GM12878 (cell line): ENCODE measurements around the gene BTK. TPM values are rescaled to one million over a fixed set of nuclear protein-coding genes. Genes with fewer than 3 reads are reported as not detected.

Source experiments
- CEBPZ ChIP-seq: fragments of 150-350 bp; IDR thresholded peaks from 2 replicates; pipeline ENCODE4 v1.6.1; 2016; ENCODE audit warnings: low read depth, low read length
- CUX1 ChIP-seq: IDR thresholded peaks from 2 replicates; pipeline ENCODE4 v1.6.1; 2012; ENCODE audit warnings: improper control_type of control experiment, low read depth, low read length; ENCODE audit not compliant: insufficient replicate concordance
- NKRF ChIP-seq: fragments of 450-650 bp; conservative IDR thresholded peaks from 2 replicates; pipeline ENCODE4 v1.6.1; 2017; ENCODE audit warnings: mild to moderate bottlenecking, moderate library complexity
- PAX5 ChIP-seq: IDR thresholded peaks from 2 replicates; pipeline ENCODE4 v1.6.1; 2011; ENCODE audit warnings: low read depth, low read length, borderline replicate concordance
- polyA plus RNA-seq, 11 experiments: library from polyadenylated mRNA; depleted of rRNA in 4 of 11; unstranded in 6 of 11; stranded (reverse) in 5 of 11; fragments of >200 nt; fragmentation: Nextera tagmentation in 4 of 11; fragmentation: Illumina TruSeq in 1 of 11; extraction: Ambion mirVana in 4 of 11; extraction: Trizol in 1 of 11; gene quantifications; 1 replicate in 1 of 11; 2 replicates in 10 of 11; pipeline versions ENCODE4 v1.2.1 to v1.2.3, GENCODE V29; 2011 to 2016; ENCODE audit warnings: inconsistent platforms in 2 of 11, missing spikeins in 2 of 11, low read depth in 1 of 11
- total RNA-seq, 4 experiments: library from RNA; depleted of rRNA in 3 of 4; stranded (reverse); fragments of >200 nt in 3 of 4; fragmentation: Illumina TruSeq in 1 of 4; extraction: Trizol in 1 of 4; gene quantifications; 2 replicates each; pipeline versions ENCODE4 v1.2.1 to v1.2.3, GENCODE V29; 2013 to 2021

The BTK gene
- total and polyA plus RNA-seq, 10 of the 15 experiments (the other 5 are each of a cell fraction or from before 2014, with no cell fraction given), result 24.0 to 154 (median 88.9) TPM

GRCh38 chrX:101369687-101370086 lies 16.3 kb downstream of the BTK start (continued):
- TF ChIP-seq CUX1 (no peak), CEBPZ (no peak), NKRF (no peak), PAX5 (no peak)
- TF ChIP-seq, all 136 proteins: peak for 0
